SK-N-SH (cell line): ENCODE results near the gene AP1S1. TPM values are rescaled to one million over a fixed set of nuclear protein-coding genes. Genes with fewer than 3 reads are reported as not detected.
A peak's percentile ranks its signal among the peaks of the same experiment; 100 is the strongest.
"Not testable (repeated sequence)": the region's sequence is repeated elsewhere in the genome, so short reads cannot be mapped to it uniquely, and the experiment has no call there.

Experiments
- CTCF ChIA-PET: fragments of 300-600, 350-600 bp; formaldehyde crosslinking; extraction: SDS; loops from one replicate; lab custom pipeline; 2021; lab: Yijun Ruan, JAX
- POLR2A ChIA-PET: fragments of 350-600 bp; sonication (Branson Sonifier 250); formaldehyde crosslinking; extraction: SDS; loops from one replicate; lab custom pipeline; 2020; ENCODE audit warnings: antibody characterized with exemption, inconsistent platforms; lab: Yijun Ruan, JAX
- DNase-seq: peaks from one replicate; pipeline ENCODE4 v3.0.0; 2012
- H2AFZ ChIP-seq: fragments of 200-600 bp; sonication (generic); 2 replicates; pipeline ENCODE4 v1.8.1; 2016; ENCODE audit warnings: antibody characterized with exemption, mild to moderate bottlenecking, low read depth
- H3F3A ChIP-seq: fragments of 200-600 bp; sonication (generic); replicated peaks from 2 replicates; pipeline ENCODE3; 2016; ENCODE audit warnings: antibody characterized with exemption, mild to moderate bottlenecking; ENCODE audit not compliant: insufficient read depth
- H3K27ac ChIP-seq, 2 experiments: fragments of 200-500 bp in 1 of 2; fragments of 200-600 bp in 1 of 2; sonication (Bioruptor generic) in 1 of 2; sonication (generic), shearing (Covaris generic) in 1 of 2; 2 replicates each; pipeline versions ENCODE4 v1.5.1 to v1.6.1; 2014 to 2016; ENCODE audit warnings: low read depth in 2 of 2, inconsistent platforms in 1 of 2, low read length in 1 of 2, mild to moderate bottlenecking in 1 of 2, mixed read lengths in 1 of 2
- H3K27me3 ChIP-seq: fragments of 200-600 bp; sonication (generic), shearing (Covaris generic); 2 replicates; pipeline ENCODE4 v1.6.1; 2016; ENCODE audit warnings: mixed run types; ENCODE audit not compliant: insufficient read depth
- H3K36me3 ChIP-seq, 2 experiments: fragments of 200-500 bp in 1 of 2; fragments of 200-600 bp in 1 of 2; sonication (Bioruptor generic) in 1 of 2; sonication (generic) in 1 of 2; replicated peaks in 1 of 2; 2 replicates each; pipeline versions ENCODE3 to v1.5.1; 2014 to 2016; ENCODE audit warnings: low read length in 1 of 2, mild to moderate bottlenecking in 1 of 2; ENCODE audit not compliant: insufficient read depth in 2 of 2, control insufficient read depth in 1 of 2
- H3K4me1 ChIP-seq, 2 experiments: fragments of 200-500 bp in 1 of 2; fragments of 200-600 bp in 1 of 2; sonication (Bioruptor generic) in 1 of 2; sonication (generic), shearing (Covaris generic) in 1 of 2; 2 replicates each; pipeline versions ENCODE4 v1.5.1 to v1.6.1; 2014 to 2016; ENCODE audit warnings: low read depth in 1 of 2, low read length in 1 of 2, mixed run types in 1 of 2; ENCODE audit not compliant: insufficient read depth in 2 of 2, control insufficient read depth in 1 of 2
- H3K4me2 ChIP-seq: fragments of 200-600 bp; sonication (generic), shearing (Covaris generic); 2 replicates; pipeline ENCODE4 v1.6.1; 2017; ENCODE audit warnings: mixed run types
- H3K4me3 ChIP-seq, 2 experiments: fragments of 200-500 bp in 1 of 2; fragments of 200-600 bp in 1 of 2; sonication (Bioruptor generic) in 1 of 2; sonication (generic), shearing (Covaris generic) in 1 of 2; 2 replicates each; pipeline versions ENCODE4 v1.5.1 to v1.8.1; 2014 to 2016; ENCODE audit warnings: low read depth in 2 of 2, inconsistent platforms in 1 of 2, low read length in 1 of 2, mild to moderate bottlenecking in 1 of 2, mixed read lengths in 1 of 2, moderate library complexity in 1 of 2
- H3K79me2 ChIP-seq: fragments of 200-600 bp; sonication (generic); 2 replicates; pipeline ENCODE4 v1.8.1; 2017; ENCODE audit warnings: mild to moderate bottlenecking; ENCODE audit not compliant: insufficient read depth
- H3K9ac ChIP-seq: fragments of 200-600 bp; sonication (generic); 2 replicates; pipeline ENCODE4 v1.6.1; 2017; ENCODE audit warnings: mixed run types
- H3K9me2 ChIP-seq: fragments of 200-600 bp; sonication (generic); 2 replicates; pipeline ENCODE4 v1.6.1; 2017; ENCODE audit warnings: mixed run types
- H3K9me3 ChIP-seq: fragments of 200-600 bp; sonication (generic); 2 replicates; pipeline ENCODE4 v1.6.1; 2017; ENCODE audit warnings: mixed run types, mild to moderate bottlenecking, moderate library complexity
- H4K20me1 ChIP-seq: fragments of 200-600 bp; sonication (generic); 2 replicates; pipeline ENCODE4 v1.6.1; 2017; ENCODE audit warnings: mild to moderate bottlenecking, mixed run types; ENCODE audit not compliant: insufficient read depth
- EP300 ChIP-seq, 2 experiments: IDR thresholded peaks; 2 replicates each; pipeline versions ENCODE4 v1.4.0 to v1.6.1; 2012; ENCODE audit warnings: borderline replicate concordance in 1 of 2, low read depth in 1 of 2, low read length in 1 of 2
- FOSL2 ChIP-seq: IDR thresholded peaks from 2 replicates; pipeline ENCODE4 v1.4.0; 2012; ENCODE audit warnings: low read depth, mild to moderate bottlenecking, moderate library complexity, borderline replicate concordance
- POLR2AphosphoS5 ChIP-seq: IDR thresholded peaks from 2 replicates; pipeline ENCODE4 v1.6.1; 2012; ENCODE audit warnings: low read depth, low read length
- RCOR1 ChIP-seq: fragments of 150-350 bp; IDR thresholded peaks from 2 replicates; pipeline ENCODE4 v1.6.1; 2017; ENCODE audit warnings: antibody characterized with exemption, low read length
- REST ChIP-seq: IDR thresholded peaks from 2 replicates; pipeline ENCODE4 v1.6.1; 2012; ENCODE audit warnings: mild to moderate bottlenecking, low read depth, low read length, moderate library complexity
- RXRA ChIP-seq: IDR thresholded peaks from 2 replicates; pipeline ENCODE4 v1.4.0; 2012; ENCODE audit warnings: low read depth, mild to moderate bottlenecking, borderline replicate concordance
- TCF12 ChIP-seq: IDR thresholded peaks from 2 replicates; pipeline ENCODE4 v1.4.0; 2012
- ZBTB33 ChIP-seq: IDR thresholded peaks from 2 replicates; pipeline ENCODE4 v1.4.0; 2012; ENCODE audit warnings: low read depth, borderline replicate concordance
- WGBS: methylation state at CpG from one replicate; pipeline ENCODE4 v1.1.6; 2017; ENCODE audit warnings: low lambda C conversion rate; 5-methylcytosine and 5-hydroxymethylcytosine counted together
- polyA plus RNA-seq, 3 experiments: library from polyadenylated mRNA; depleted of rRNA; stranded (reverse); fragments of >200 nt; gene quantifications; 2 replicates each; pipeline ENCODE4 v1.2.3, GENCODE V29; 2012
- TF ChIP-seq, protein P1 (sequence below): fragments of 150-350 bp; IDR thresholded peaks from 2 replicates; pipeline ENCODE4 v1.6.1; 2017; ENCODE audit warnings: antibody characterized with exemption, low read length, low read depth, borderline replicate concordance
- TF ChIP-seq, protein P2 (sequence below): IDR thresholded peaks from 2 replicates; pipeline ENCODE4 v1.4.0; 2012; ENCODE audit warnings: low read depth, borderline replicate concordance

The AP1S1 gene
- polyA plus RNA-seq, 1 of the 3 experiments (the other 2 are of a cell fraction), result 616 TPM

DNA sequence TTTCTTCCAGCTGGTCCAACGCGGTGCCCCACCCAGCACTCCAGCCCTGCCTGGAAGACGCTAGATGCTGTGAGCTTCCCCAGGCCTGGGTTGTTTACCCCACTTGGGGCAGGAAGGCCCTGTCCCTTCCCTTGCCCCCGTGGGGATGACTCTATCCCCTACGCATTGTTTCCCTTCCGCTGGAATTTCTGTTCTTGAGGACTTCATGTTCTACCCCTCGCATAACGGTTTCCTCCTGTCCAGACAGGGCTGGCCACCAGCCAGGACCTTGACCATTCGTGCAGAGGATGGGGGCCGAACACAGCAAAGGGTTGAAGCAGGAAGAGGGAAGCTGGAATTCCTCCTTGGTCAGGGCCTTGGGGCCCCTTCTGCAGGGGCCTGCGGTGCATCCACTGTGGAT, 42.0 kb upstream of the AP1S1 start (continued):
- TF ChIP-seq ZBTB33, result no peak

DNA sequence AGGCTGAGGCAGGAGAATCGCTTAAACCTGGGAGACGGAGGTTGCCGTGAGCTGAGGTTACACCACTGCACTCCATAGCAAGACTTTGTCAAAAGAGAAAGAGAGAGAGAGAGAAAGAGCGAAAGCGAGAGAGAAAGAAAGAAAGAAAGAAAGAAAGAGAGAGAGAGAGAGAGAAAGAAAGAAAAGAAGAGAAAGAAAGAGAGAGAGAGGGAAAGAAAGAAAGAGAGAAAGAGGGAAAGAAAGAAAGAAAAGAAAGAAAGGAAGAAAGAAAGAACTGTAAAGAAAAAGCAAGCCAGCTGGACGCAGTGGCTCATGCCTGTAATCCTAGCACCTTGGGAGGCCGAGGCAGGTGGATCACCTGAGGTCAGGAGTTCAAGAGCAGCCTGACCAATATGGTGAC, 41.1 kb upstream of the AP1S1 start:
- not testable (repeated sequence) for H4K20me1 ChIP-seq, H3K36me3 ChIP-seq, H2AFZ ChIP-seq, DNase-seq, H3K9me2 ChIP-seq, H3K27me3 ChIP-seq, H3K4me2 ChIP-seq, H3K4me3 ChIP-seq, H3K9ac ChIP-seq, H3K9me3 ChIP-seq
- ChIA-PET CTCF (interaction anchor here (0.8 to 2.4 kb wide), 7 partner anchors 18 to 218 kb away, joined by 3 to 11 read pairs (median 3); no protein-coding TSS in a partner anchor), POLR2A (interaction anchor here (0.6 kb wide), 1 partner anchor 11 kb away, joined by 5 read pairs; no protein-coding TSS in a partner anchor)
- WGBS, result 98% methylated on average over 7 of the region's 7 CpGs
- peaks cover 37% of the 10 kb centered on the region for H3F3A ChIP-seq
- H3K79me2 ChIP-seq, result peaks cover 14% of the 10 kb centered on the region; the same call in 1 of the 2 replicates
- peak overlapping the region in 1 of 2 experiments; percentile 28; a peak in 2 of 4 replicates for H3K27ac ChIP-seq
- peaks cover 13 to 41% of the 10 kb centered on the region in 2 experiments; a peak in 3 of 4 replicates for H3K4me1 ChIP-seq

GRCh38 chr7:101113836-101114235, 40.4 kb upstream of the AP1S1 start:
- Histone ChIP-seq H3K4me2 (peak overlapping the region; percentile 39), H3K79me2 (peaks cover 16% of the 10 kb centered on the region; the same call in 1 of the 2 replicates), H3K36me3 (no peaks in the 10 kb centered on the region), H4K20me1 (no peaks in the 10 kb centered on the region), H3K9me3 (no peaks in the 10 kb centered on the region), H3F3A (peaks cover 42% of the 10 kb centered on the region)
- no peak for DNase-seq
- TF ChIP-seq POLR2AphosphoS5 (no peak), RXRA (no peak), EP300 (IDR thresholded peaks at IDR 0.05; ENCODE audit: borderline replicate concordance in 1 of 2, low read depth in 1 of 2, low read length in 1 of 2) (no peak), REST (no peak), FOSL2 (no peak), RCOR1 (no peak), TCF12 (no peak)
- TF ChIP-seq, protein P1, sequence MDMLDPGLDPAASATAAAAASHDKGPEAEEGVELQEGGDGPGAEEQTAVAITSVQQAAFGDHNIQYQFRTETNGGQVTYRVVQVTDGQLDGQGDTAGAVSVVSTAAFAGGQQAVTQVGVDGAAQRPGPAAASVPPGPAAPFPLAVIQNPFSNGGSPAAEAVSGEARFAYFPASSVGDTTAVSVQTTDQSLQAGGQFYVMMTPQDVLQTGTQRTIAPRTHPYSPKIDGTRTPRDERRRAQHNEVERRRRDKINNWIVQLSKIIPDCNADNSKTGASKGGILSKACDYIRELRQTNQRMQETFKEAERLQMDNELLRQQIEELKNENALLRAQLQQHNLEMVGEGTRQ, result no peak
- TF ChIP-seq, protein P2, sequence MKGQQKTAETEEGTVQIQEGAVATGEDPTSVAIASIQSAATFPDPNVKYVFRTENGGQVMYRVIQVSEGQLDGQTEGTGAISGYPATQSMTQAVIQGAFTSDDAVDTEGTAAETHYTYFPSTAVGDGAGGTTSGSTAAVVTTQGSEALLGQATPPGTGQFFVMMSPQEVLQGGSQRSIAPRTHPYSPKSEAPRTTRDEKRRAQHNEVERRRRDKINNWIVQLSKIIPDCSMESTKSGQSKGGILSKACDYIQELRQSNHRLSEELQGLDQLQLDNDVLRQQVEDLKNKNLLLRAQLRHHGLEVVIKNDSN, result no peak
- TF ChIP-seq, all 33 proteins: peak for 0
- peak overlapping the region; percentile 50; the same call in 1 of the 2 replicates for H2AFZ ChIP-seq
- ChIA-PET CTCF (interaction anchor here (0.8 to 2.4 kb wide), 6 partner anchors 18 to 219 kb away, joined by 3 to 11 read pairs (median 4); no protein-coding TSS in a partner anchor), POLR2A (no interaction called here)
- 89% methylated on average over 11 of the region's 11 CpGs for WGBS
- no peaks in the 10 kb centered on the region for H3K9me2 ChIP-seq
- H3K4me1 ChIP-seq, result peaks cover 11 to 38% of the 10 kb centered on the region in 2 experiments; a peak in 3 of 4 replicates
- peak overlapping the region in 1 of 2 experiments; percentile 98; a peak in 2 of 4 replicates for H3K27ac ChIP-seq
- no peaks in the 10 kb centered on the region for H3K27me3 ChIP-seq
- peak overlapping the region; percentile 36; the same call in 1 of the 2 replicates for H3K9ac ChIP-seq
- H3K4me3 ChIP-seq, result no peak overlapping the region
